GM19193 (cell line): Measurements from ENCODE around the gene FAH.

Source experiments
- POLR2A ChIP-seq: IDR thresholded peaks from 4 replicates; pipeline ENCODE4 v1.6.1; 2011; ENCODE audit not compliant: insufficient read depth, insufficient read length; ENCODE audit errors: extremely low read depth

The FAH gene

DNA sequence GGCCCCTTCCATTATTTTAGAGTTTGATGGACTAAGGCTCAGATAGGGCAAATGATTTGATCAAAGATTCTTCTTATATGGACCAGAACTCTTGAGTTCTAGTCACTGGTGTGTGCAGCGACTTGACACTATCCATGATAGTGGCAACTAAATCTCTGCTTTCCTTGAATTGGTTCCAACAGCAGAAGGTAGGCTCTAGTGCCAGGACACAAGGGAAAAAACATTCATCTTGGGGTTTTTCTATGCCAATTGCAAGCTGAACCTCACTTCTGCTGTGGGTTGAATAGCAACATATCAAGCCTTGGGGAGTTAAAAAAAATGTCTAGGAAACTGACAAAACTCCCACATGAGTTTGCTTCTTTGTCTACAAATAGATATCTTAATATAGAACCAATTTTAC, 64.1 kb downstream of the FAH start:
- no peak for TF ChIP-seq POLR2A

DNA sequence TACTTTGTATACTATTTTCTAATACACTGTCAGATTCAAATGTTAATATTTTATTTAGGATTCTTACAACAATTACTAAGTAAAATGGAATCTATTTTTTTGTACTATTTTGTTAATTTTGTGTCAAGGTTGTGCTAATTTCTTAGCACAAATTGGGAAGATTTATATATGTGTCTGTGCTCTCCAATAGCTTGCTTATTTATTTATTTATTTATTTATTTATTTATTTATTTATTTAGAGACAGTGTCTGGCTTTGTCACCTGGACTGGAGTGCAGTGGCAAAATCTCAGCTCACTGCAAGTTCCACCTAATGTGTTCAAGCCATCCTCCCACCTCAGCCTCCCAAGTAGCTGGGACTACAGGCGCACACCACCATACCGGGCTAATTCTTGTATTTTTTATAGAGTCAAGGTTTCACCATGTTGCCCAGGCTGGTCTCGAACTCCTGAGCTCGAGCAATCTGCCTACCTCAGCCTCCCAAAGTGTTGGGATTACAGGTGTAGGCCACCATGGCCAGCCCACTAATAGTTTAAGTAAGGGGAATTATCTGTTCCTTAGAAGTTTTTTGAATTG, 64.6 kb downstream of the FAH start:
- no peak for TF ChIP-seq POLR2A

DNA sequence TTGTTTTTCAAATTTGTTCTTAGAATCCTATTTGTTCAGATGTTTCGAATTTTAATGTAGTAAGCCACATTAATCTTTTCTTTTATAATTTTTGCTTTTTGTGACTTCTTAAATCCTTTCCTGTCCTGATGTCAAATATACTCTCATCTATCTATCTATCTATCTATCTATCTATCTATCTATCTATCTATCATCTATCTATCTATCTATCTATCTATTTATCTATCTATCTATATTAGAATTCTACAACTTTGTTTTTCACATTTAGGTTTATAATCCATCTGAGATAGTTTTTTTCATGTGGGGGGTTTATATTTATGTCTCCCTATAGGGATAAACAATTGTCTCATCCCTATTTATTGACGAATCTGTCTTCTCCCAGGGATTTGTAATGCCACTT, 67.2 kb downstream of the FAH start:
- no peak for TF ChIP-seq POLR2A

DNA sequence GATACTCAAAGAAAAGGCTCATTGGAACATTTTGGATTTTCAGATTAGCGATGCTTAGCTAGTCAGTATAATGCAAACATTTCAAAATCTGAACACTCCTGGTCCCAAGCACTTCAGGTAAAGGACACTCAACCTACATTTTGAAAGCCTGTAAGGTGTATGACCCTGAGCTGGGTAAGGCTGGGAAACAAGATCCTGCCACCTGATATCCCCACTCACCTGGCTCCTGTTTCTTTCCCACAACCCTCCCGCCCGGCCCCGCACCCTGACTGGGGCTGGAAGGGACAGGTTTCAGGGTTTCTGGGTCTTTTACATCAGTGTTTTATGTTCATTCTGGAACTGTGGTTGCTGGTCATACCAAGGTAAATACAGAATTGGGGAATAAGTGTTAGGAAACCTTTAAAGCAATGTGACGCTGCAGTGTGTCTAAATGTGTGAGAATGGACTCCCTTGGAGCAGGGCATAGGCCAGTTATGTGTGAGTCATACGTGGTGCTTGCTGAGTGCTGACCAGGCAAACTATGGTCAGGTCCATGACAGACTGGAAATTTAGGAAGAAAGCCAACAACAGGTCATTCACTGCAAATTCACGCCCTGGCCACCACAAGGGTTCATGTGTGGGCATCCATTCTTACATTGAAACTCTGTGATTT, 76.3 kb downstream of the FAH start:
- TF ChIP-seq POLR2A, result no peak

DNA sequence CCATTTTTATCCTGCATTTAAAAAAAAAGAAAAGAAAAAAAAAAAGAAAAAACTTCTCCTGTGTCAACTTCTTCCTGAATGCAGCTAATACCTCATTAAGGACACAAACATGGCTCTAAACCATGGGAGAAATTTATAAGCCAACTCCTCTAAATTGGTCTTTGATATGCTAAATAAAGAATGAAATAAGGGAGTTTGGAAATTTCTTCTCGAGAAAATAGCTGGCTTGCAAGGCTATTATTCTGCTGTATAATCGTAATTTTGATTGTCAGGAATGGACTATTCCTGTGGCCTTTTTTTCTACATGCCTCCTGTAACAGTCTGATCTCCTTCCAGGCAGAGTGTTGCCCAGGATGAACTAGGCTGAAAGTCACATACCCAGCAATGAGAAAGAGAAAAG, 78.6 kb downstream of the FAH start:
- no peak for TF ChIP-seq POLR2A

DNA sequence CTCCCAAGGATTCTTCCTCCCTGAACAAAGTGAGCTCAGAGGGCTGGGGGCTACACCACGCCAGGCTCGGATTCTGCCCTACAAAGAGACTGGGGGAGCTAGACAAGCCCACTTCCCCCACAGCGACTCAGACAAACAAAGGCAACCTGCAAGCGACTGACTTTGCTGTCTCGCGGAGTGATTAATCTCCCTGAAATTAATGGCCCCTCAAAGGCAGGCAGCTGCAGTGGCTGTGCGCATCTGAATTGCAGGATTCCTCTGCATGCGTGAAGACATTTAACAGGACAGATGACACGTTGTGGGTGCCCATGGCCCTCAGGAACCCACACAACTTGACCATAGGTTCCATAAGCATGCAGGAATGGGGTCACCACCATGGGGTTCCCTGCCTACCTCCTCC, 80.8 kb downstream of the FAH start:
- TF ChIP-seq POLR2A, result no peak

DNA sequence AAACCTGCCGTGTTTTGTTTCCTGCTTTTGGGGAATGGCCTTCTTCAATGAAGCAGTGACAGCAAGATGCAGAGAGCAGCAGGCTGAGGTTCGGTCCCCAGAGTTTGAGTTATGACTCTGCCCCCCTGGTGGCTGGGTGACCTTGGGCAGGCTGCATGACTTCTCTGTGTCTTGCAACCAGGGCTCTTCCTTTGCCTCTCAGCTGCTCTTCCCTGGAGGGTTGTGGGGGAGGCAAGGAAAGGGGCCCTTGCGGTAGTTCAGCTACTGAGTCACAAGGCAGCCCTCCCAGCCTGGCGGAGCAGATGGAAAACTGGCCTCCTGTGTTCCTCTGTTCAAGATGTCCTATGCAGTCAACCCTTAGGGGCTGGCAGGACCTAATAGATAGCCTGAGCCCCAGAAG, 82.1 kb downstream of the FAH start:
- no peak for TF ChIP-seq POLR2A
